Measurements from ENCODE around the gene CAD.
"Not testable (repeated sequence)": the region's sequence is repeated elsewhere in the genome, so short reads cannot be mapped to it uniquely, and the experiment has no call there.

Gene CAD

DNA sequence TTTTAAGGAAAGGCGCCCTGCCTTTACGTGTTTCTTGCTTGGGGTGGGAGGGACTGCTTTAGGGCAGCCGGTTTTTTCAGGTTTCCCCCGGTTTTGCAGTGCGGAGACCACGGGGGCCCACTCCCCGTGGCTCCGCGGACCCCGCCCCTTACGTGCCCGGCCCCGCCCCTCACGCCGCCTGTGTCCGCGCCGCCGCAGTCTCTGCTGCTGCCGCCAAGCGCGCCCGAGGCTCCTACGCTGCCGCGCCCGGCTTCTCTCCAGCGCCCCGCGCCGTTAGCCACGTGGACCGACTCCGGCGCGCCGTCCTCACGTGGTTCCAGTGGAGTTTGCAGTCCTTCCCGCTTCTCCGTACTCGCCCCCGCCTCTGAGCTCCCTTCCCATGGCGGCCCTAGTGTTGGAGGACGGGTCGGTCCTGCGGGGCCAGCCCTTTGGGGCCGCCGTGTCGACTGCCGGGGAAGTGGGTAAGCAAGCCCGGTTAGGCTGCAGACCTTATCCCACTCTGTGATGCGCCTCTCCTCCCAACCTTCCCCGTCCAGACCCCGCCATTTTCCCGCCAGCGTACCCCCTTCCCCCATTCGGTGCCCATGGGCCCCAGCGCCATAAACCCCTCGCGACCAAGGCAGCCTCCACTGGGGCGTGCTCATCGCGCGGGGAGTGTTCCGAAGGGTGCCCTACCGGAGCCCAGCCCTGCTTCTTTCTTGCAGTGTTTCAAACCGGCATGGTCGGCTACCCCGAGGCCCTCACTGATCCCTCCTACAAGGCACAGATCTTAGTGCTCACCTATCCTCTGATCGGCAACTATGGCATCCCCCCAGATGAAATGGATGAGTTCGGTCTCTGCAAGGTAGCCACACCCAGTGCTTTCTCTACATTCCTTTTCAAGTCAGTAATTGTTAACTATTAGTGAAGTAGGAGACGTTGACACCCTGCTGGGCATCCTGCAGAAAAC is at the start of gene CAD:
Gene CAD (plus strand): TSS at position 197 of the 949 bp plus-strand sequence. CDS start 183 bp downstream, at position 380.
- peak; percentile 96 for DNase-seq

DNA sequence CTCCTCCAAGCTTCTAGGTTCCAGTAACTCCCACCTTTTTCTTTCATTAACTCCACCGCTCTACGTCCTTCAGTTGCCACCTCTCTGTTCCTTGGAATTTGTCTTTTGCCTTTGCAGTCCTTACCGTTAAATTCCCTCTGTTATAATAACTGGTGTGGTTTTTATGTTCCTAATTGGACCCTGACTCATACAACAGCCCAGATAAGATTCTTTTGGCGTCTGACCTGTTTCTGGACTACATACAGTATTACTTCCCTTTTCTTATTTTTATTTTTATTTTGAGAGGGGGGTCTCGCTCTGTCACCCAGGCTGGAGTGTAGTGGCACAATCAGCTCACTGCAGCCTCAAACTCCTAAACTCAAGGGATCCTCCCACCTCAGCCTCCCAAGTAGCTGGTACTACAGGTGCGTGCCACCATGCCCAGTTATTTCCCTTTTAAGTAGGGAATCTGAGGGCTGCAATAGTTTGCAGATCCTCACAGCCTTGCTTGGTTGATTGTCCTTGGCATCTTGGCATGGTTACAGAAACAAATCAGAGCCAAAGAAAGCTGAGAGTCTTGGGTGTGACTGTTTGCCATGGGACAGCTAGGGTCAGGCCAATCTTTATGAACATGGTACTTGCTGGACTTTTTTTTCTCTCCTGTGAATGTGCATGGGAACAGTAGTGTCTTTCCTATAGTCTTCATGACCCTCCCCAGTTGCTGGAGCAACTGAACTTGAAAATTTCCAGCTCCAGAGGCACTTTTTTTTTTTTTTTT is 46.4 kb upstream of the CAD start:
- no peak for DNase-seq

DNA sequence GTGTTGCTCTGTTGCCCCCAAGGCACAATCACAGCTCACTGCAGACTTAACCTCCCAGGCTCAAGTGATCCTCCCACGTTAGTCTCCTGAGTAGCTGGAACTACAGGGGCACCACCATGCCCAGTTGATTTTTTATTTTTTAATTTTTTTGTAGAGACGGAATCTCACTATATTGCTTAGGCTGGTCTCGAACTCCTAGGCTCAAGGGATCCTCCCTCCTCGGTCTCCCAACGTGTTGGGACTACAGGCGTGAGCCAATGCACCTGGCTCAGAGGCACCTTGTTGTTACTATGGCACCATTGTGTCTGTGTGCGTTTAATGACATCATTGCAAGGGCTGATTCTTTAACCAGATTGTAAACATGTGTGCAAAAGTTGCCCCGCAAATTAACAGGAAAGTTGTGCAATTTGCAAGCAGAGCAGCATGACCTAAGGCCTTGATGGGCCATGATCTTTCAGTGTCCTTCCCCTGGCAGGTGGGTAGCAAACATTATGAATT is 45.8 kb upstream of the CAD start:
- no peak for DNase-seq

DNA sequence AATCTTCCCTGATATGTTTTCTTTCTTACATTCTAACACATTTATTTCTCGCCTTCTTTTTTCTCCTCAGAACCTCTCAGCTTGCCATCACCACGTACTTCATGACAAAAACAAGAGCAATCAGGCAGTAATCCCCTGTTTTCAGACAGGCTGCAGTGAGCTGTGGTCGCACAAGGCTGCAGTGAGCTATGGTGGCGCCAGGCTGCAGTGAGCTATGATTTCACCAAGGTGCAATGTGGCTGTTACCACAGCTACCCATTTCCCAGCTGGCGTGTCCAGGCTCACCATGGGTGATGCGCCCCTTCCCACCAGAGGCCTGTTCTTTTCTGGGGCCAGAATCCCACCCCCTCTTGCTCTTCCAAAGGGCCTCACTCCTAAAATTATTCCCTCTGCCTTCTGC is 42.5 kb upstream of the CAD start:
- no peak for DNase-seq

DNA sequence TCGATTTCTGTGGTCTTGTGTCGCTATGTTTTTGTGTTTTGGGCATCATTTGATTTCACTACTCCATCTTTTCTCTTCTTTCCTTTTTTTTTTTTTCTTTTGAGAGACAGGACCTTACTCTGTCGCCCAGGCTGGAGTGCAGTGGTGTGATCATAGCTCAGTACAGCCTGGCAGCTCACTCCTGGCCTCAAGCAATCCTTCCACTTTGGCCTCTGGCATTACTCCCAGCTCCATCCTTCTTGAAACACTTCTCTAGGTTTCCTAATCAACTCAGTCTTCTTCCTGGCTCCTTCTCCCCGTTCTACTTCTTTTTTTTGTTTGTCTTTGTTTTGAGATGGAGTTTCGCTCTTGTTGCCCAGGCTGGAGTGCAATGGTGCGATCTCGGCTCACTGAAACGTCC is 41.8 kb upstream of the CAD start:
- no peak for DNase-seq

DNA sequence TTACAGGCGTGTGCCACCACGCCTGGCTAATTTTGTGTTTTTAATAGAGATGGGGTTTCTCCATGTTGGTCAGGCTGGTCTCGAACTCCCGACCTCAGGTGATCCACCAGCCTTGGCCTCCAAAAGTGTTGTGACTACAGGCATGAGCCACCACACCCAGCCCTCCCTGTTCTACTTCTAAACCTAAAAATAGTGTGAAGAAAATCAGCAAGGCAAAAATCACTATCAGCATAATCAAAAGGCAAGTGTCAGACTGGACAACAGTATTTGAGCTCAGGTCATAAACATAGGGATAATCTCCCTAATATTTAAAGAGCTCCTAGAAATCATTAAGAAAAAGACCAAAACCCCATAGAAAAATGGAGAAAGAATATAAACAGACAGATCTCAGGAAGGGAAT is 41.4 kb upstream of the CAD start:
- not testable (repeated sequence) for DNase-seq

DNA sequence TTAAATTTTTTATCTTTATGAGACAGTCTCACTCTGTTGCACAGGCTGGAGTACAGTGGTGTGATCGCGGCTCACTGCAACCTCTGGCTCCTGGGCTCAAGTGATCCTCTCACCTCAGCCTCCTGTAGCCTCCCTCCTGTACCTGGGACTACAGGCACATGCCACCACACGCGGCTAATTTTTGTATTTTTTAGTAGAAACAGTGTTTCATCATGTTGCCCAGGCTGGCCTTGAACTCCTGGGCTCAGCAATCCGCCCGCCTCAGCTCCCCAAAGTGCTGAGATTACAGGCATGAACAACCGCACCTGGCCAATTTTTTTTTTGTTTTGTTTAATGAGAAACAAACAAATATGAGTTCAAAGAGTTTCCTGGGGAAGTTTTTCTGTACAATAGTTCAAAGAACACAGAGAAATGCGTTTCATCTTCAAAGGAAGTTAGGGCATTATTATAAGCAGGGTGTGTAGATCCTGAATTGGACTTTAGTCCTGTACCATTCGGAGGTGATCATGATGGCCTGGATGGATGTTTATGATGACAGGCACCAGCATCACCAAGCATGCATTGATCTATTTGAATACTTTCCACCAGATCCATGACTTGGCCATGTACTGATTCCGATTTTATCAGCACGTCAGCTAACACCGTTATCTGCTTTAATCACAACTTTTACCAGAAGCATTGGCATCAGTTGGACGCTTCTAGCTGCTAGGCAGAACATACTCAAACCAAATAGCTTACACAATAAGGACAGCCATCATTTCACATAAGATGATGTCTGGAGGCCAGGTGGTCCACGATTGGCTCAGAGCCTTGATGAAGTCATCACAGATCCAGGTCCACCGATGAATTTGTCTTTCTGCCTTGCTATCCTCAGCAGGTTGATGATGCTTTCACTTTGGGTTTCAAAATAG is 39.5 kb upstream of the CAD start:
- DNase-seq: no peak

DNA sequence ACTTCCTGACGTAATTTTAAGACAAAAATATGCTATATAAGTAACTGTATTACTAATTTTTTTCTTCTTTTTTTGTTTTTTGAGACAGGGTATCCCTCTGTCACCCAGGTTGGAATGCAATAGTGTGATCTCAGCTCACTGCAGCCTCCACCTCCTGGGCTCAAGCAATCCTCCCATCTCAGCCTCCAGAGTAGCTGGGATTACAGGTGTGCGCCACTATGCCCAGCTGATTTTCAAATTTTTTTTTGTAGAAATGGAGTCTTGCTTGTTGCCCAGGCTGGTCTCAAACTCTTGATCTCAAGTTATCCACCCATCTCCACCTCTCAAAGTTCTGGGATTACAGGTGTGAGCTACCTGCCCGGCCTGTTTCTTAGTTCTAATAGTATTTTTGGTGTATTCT is 38.7 kb upstream of the CAD start:
- DNase-seq: no peak

DNA sequence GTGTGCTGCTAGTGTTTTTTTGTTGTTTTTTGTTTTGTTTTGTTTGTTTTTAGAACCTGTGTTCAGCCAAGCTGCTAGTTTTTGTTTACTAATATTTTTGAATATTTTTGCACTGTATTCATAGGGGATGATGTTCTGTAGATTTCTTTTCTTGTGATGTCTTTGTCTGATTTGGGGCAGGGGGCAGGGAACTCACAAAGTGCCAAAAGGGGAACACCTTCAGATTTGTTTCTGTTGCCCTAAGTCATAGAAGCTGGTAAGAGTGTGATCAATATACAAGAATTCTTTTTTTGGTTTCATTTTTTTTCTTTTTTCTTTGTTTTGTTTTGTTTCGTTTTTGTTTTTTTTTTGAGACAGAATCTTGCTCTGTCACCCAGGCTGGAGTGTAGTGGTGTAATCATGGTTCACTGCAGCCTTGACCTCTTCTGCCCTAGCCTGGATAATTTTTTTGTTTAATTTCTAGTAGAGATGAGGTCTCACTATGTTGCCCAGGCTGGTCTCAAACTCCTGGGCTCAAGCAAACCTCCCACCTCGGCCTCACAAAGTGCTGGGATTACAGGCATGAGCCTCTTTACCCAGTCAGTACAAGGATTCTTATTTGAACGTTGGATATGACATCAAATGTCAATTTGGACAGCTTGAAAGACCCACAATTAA is 37.7 kb upstream of the CAD start:
- no peak for DNase-seq

DNA sequence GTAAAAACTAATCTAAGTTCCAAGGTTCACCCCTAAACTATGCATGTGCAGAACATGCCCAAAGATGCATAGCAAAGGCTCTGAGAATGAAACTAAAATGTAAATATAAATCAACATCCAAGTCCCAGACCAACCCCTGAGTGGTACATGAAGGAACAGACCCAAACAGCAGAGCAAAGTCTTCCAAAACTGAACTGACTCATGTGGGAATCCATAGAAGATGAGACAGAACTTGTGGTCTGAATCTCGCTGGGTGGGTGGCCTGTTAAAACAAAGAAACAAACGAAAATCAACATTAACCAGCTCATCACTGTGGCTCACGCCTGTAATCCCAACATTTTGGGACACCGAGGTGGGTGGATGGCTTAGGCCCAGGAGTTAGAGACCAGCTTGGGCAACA is 34.8 kb upstream of the CAD start:
- DNase-seq: no peak

DNA sequence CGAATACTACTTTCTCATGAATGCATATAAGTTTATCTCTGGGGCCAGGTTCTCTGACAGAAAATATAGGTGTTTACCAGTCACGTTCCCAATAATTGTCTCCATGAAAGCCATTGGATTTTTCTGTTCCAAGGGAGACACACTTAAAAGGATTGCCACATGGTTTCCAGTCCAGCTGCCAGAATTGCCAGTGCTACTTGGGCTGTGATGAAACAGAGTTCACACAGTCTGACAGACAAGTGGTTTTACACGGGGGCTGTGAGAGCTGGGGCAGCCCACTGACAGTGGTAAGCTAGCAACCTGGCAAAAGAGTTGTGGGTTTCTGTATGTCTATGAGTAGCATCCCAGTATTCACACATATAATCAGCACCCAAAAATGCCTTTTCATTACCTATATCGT is 33.1 kb upstream of the CAD start:
- DNase-seq: no peak

DNA sequence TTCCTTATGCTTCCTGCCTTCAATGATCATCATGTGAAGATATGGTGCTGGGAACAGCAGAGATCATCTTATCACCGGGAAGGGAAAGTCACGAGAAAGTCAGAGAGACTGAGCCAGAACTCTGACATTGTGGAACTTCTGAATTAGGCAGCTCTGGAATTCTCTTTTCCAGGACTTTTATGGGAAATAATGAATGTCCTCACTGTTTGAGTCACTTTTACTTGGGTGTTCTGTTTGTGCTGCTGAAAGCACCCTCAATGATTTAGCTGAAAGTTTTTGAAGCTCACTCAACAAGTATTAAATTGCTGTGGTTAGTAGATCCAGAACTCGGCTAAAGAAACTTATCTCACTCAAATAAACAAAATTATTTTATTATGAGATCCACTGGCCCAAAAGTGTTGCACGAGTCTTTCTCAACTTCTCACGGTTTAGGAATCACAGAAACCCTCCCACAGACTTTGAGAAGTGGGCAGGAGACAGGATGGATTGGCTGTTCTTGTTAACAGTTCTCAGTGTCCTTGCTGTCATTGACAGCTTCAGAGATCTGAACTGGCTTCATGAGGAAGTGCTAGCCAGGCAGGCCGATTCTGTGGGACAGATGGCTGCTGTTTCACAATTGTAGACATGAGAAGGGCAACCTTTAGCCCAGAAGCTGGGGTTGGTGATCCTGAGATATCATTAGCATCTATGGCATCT is 31.7 kb upstream of the CAD start:
- no peak for DNase-seq

DNA sequence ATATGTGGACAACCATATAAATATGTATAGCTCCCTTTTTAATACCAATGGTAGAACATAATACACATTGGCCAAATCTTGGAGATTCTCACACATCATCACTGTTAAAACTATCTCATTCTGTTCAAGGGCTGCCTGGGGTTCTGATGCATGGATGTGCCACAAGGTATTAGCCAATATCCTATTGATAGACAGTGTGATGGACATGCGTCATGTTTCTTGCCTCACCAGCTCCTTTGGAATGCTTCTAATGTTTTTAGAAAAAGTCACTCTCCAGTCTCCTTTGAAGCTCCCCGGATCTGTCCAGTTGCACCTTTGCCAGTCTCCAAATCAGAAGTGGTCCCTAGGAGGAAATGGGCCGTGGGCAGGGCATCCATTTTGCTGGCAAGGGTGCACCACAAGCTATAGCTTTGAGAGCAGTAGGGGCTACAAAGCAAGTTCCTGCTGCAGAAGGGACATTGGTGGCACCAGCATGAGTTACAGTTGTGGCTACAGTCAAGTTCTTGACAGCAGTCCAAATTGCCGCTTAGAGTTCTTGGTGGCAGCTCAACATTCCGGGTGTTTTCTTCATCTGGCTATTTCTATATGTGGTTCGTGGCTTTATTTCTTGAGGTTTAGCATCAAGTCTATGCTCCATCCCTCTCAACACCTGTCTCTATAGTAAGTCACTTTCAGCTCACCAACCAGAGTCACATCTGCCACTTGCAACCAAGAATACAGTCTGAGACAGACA is 30.4 kb upstream of the CAD start:
- DNase-seq: no peak

DNA sequence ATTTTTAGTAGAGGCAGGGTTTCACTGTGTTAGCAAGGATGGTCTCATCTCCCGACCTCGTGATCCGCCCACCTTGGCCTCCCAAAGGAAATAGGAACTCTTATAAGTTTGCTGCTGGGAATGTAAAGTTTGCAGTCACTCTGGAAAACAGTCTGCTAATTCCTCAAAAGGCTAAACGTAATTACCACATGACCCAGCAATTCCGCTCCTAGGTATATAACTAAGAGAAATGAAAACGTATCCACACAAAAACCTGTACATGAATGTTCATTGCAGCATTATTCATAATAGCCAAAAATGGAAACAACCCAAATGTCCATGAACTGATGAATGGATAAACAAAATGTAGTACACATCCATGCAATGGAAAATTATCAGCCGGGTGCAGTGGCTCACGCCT is 27.2 kb upstream of the CAD start:
- DNase-seq: no peak

DNA sequence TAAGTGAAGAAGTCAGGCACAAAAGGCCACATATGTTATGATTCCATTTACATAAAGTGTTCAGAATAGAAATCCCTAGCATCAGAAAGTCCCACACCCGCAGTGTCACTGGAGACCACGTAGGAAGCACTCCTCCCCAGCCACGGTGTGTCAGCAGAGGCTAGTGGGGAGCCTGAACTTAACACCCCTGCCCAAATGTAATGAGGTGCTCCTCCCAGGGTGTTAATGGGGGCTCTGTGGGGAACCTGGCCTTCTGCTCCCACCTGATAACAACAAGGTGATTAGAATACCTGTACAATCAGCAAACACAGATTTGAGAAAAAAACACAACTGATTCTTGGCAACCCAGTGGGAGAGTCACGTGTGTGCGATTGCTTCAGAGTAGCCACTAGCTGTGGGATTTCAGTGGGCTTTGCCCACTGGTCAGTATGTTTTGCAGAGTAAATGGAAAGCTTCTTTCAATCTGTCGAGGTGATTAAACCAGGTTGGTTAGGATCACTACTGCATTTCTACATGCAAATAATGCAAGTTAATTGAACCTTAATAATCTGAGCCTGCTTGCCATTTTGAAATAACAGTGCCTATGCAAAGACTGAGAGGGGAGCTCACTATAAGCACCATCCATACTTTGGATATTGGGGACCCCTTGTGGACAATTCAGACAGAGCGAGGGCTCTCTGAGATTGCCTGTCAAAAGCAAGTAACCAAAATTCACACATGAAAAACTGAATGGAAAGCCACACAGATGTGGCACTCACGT is 25.9 kb upstream of the CAD start:
- no peak for DNase-seq

DNA sequence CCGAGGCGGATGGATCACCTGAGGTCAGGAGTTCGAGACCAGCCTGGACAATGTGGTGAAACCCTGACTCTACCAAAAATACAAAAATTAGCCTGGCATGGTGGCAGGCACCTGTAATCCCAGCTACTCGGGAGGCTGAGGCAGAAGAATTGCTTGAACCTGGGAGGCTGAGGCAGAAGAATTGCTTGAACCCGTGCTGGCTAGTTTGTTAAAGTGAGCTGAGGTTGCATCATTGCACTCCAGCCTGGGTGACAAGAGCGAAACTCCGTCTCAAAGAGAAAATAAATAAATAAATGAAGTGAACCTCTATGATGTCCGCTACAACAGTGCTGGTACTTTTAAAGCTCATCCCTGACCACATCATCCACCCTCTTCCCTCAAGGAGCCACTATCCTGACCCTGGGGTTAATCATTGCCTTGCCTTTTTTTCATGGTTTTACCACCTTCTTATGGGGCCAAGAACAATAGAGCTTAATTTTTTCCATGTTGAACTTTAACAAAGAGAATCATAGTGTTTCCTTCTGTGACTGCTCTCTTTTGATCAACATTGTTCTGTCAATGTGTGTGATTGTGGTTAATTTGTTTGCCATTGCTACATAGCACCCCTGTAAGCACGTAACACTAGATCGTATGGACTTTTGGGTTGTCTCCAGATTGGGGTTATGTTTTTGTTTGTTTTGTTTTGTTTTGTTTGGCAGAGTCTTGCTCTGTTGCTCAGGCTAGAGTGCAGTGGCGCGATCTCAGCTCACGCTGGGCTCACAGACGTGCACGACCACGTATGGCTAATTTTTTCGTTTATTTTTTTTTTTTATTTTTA is 22.4 kb upstream of the CAD start:
- DNase-seq: no peak

DNA sequence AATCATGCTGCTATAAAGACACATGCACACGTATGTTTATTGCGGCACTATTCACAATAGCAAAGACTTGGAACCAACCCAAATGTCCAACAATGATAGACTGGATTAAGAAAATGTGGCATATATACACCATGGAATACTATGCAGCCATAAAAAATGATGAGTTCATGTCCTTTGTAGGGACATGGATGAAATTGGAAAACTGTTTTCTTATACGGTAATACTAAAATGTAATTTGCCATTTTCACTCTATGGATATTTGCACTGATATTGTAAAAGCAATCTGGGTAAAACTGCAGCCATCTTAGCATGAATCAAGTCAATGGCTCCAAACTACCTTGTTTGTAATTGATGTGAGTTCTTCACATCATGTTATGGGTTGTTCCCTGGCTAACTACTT is 21.4 kb upstream of the CAD start:
- not testable (repeated sequence) for DNase-seq

DNA sequence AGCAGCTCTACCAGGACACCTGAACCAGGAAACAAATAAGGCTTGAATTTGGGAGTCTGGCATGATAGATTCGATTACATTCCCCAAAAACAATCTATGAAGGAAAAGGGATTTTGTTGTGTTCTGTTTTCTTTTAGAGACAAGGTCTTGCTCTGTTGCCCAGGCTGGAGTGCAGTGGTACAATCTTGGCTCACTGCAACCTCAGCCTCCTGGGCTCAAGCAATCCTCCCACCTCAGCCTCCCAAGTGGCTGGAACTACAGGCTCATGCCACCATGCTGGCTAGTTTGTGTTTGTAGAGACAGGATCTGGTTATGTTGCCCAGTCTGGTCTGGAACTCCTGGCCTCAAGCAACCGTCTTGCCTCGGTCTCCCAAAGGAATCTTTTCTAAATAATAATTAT is 19.1 kb upstream of the CAD start:
- not testable (repeated sequence) for DNase-seq

DNA sequence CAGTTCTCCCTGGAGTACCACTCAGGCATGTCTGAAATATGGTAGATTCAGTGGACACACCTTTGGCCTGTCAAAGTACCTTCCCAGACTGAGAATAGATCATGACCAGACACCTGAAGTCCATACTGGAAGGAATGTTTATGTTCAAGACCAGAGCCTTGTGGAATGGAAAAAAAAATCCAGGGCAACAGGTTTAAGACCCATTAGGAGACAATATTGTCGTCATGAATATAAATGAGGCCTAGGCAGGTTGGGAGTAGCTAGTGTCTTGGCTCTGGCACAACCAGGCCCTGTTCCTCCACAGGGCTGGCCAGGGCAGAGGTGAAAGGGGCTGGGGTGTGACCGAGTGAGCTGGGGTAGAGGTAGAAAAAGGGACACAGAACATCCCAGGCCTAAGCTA is 18.5 kb upstream of the CAD start:
- no peak for DNase-seq
